Measurements from ENCODE around the gene ATP2B1. TPM values are rescaled to one million over a fixed set of nuclear protein-coding genes. Genes with fewer than 3 reads are reported as not detected.

The ATP2B1 gene
- total RNA-seq, 1 donor from 2014 or later: 177 TPM

DNA sequence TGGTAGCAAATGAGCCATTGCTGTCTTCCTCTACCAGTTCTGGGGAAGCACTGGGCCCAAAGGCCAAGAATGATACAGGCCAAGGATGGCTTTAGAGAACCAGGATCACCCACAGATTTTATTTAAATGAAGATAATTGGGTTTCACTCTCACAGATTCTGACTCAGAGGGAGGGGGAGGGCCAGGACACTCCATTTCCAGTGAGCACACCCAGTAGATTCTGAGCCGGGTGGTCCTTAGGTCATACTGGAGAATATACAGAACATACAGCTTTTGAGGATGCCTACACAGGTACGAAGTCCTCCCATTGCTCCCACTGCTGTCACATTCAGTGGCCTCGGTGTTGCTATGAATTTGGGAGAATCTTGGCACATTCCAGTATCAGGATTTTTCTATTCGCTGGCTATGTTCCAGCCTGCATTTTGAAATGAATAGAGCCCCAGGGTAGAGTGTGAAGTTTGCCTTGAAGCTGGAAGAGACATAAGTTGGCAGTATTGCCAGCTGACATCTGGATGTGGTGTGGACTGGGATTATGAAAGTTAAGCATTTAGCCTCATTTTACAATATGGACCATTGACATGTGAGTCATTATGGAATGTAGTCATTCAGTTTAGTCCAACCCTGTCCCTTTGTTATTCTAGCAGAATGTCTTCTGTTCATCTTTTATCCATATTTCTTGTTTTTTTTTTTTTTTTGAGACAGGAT is 137.0 kb downstream of the ATP2B1 start:
- Histone ChIP-seq H3K27me3 (no peaks in the 10 kb centered on the region), H2AFZ (replicated peaks) (no peak overlapping the region), H3K9me3 (ENCODE audit: low read depth) (no peaks in the 10 kb centered on the region), H3K36me3 (no peaks in the 10 kb centered on the region), H3K4me3 (no peak overlapping the region), H3K4me2 (no peak overlapping the region), H3K27ac (no peak overlapping the region), H4K20me1 (ENCODE audit: low read depth) (no peaks in the 10 kb centered on the region), H3K9ac (no peak overlapping the region), H3F3A (ENCODE audit: low read depth) (no peaks in the 10 kb centered on the region), H3K4me1 (peaks cover 14% of the 10 kb centered on the region), H3K79me2 (ENCODE audit: low read depth) (no peaks in the 10 kb centered on the region)
- TF ChIP-seq EZH2phosphoT487 (IDR thresholded peaks at IDR 0.05) (no peak), EZH2 (IDR thresholded peaks at IDR 0.05) (no peak)
- TF ChIP-seq, protein P1, sequence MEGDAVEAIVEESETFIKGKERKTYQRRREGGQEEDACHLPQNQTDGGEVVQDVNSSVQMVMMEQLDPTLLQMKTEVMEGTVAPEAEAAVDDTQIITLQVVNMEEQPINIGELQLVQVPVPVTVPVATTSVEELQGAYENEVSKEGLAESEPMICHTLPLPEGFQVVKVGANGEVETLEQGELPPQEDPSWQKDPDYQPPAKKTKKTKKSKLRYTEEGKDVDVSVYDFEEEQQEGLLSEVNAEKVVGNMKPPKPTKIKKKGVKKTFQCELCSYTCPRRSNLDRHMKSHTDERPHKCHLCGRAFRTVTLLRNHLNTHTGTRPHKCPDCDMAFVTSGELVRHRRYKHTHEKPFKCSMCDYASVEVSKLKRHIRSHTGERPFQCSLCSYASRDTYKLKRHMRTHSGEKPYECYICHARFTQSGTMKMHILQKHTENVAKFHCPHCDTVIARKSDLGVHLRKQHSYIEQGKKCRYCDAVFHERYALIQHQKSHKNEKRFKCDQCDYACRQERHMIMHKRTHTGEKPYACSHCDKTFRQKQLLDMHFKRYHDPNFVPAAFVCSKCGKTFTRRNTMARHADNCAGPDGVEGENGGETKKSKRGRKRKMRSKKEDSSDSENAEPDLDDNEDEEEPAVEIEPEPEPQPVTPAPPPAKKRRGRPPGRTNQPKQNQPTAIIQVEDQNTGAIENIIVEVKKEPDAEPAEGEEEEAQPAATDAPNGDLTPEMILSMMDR (IDR thresholded peaks at IDR 0.05): no peak
- no peak overlapping the region for H3K4me3 Mint-ChIP-seq
- no peaks in the 10 kb centered on the region for H3K36me3 Mint-ChIP-seq
- DNase-seq (ENCODE audit: low spot score): no peak
- H3K27ac Mint-ChIP-seq: no peak overlapping the region
- H3K9me3 Mint-ChIP-seq: no peaks in the 10 kb centered on the region
- H3K27me3 Mint-ChIP-seq (ENCODE audit: insufficient read depth, low read depth): peaks cover 3% of the 10 kb centered on the region
- peaks cover 9% of the 10 kb centered on the region for H3K4me1 Mint-ChIP-seq

DNA sequence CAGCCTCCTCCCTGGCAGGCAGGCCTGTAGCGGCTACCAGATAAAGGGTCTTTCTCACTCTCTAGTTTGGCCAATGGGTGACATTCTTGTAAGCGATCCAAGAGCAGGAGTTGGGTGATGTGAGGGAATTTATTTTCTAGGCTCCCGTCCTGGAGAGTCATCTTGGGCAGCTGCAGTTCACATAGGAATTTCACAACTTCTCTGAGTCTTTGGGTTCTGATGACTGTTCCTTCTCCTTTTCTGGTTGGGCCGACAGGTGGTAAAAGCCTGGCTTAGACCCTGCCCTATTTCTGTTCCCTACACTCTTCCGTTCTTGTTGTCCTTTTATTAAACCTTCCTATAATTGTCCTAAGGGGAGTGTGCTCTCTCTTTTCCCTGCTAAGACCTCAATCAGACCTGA is 140.2 kb downstream of the ATP2B1 start:
- no peak overlapping the region for H3K4me3 ChIP-seq
- H3K27me3 Mint-ChIP-seq (ENCODE audit: insufficient read depth, low read depth): peaks cover 3% of the 10 kb centered on the region
- no peak overlapping the region for H3K4me3 Mint-ChIP-seq

DNA sequence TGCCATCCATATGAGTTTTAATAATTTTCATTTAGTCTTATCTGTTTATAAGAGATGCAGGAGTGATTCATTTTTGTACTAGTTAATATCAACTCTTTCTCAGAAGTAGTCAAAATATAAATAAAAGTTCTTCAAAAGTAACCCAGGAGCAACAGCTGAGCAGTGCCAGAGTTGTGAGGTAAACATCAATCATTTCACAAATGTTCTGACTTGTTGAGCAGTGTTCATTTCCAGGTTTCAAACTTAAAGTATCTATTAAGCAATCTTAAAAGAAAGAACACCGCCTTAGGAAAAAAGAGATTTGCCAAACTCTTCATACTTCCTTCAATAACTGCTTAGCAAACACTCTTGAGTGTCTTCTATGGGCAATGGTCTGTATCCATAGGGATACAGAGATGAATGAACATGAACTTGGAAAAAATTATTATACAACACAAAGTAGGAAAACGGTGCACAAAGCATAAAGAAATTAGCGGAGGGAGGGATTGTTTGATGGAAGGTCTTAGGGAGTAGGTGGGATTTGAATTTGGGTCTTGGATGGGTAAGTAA is 140.9 kb downstream of the ATP2B1 start:
- H4K20me1 ChIP-seq (ENCODE audit: low read depth): no peaks in the 10 kb centered on the region
- H3K4me3 ChIP-seq: no peak overlapping the region
- no peak for DNase-seq (ENCODE audit: low spot score)
- H3K27ac ChIP-seq: no peak overlapping the region
- H3K9ac ChIP-seq: no peak overlapping the region
- H3K27me3 ChIP-seq: no peaks in the 10 kb centered on the region
- no peak overlapping the region for H3K4me2 ChIP-seq
- H3K9me3 Mint-ChIP-seq: no peaks in the 10 kb centered on the region
- TF ChIP-seq, protein P1 (IDR thresholded peaks at IDR 0.05): no peak
- TF ChIP-seq EZH2phosphoT487 (IDR thresholded peaks at IDR 0.05) (no peak), EZH2 (IDR thresholded peaks at IDR 0.05) (no peak)
- no peaks in the 10 kb centered on the region for H3K79me2 ChIP-seq (ENCODE audit: low read depth)
- no peak overlapping the region for H3K4me3 Mint-ChIP-seq
- no peaks in the 10 kb centered on the region for H3K9me3 ChIP-seq (ENCODE audit: low read depth)
- no peaks in the 10 kb centered on the region for H3F3A ChIP-seq (ENCODE audit: low read depth)
- no peaks in the 10 kb centered on the region for H3K36me3 ChIP-seq
- H3K4me1 ChIP-seq: no peaks in the 10 kb centered on the region
- H3K36me3 Mint-ChIP-seq: no peaks in the 10 kb centered on the region
- H3K27me3 Mint-ChIP-seq (ENCODE audit: insufficient read depth, low read depth): peaks cover 3% of the 10 kb centered on the region
- no peak overlapping the region for H3K27ac Mint-ChIP-seq
- H3K4me1 Mint-ChIP-seq: no peaks in the 10 kb centered on the region
- H2AFZ ChIP-seq (replicated peaks): no peak overlapping the region

More for the DNA sequence above, 140.2 kb downstream of the ATP2B1 start:
- Histone ChIP-seq H3K9me3 (ENCODE audit: low read depth) (no peaks in the 10 kb centered on the region), H3K4me1 (no peaks in the 10 kb centered on the region), H2AFZ (replicated peaks) (no peak overlapping the region), H3K27ac (no peak overlapping the region), H3K9ac (no peak overlapping the region), H3K4me2 (no peak overlapping the region), H4K20me1 (ENCODE audit: low read depth) (no peaks in the 10 kb centered on the region), H3K79me2 (ENCODE audit: low read depth) (no peaks in the 10 kb centered on the region), H3K36me3 (no peaks in the 10 kb centered on the region), H3K27me3 (no peaks in the 10 kb centered on the region), H3F3A (ENCODE audit: low read depth) (no peaks in the 10 kb centered on the region)
- H3K9me3 Mint-ChIP-seq: no peaks in the 10 kb centered on the region
- no peak for DNase-seq (ENCODE audit: low spot score)
- no peaks in the 10 kb centered on the region for H3K36me3 Mint-ChIP-seq
- no peaks in the 10 kb centered on the region for H3K4me1 Mint-ChIP-seq
- TF ChIP-seq, protein P1 (IDR thresholded peaks at IDR 0.05): no peak
- TF ChIP-seq EZH2phosphoT487 (IDR thresholded peaks at IDR 0.05) (no peak), EZH2 (IDR thresholded peaks at IDR 0.05) (no peak)
- H3K27ac Mint-ChIP-seq: no peak overlapping the region

Measured in neural progenitor cell (in vitro differentiated cells).